ENCODE measurements around the gene RHOJ.
"Not testable (repeated sequence)": the region's sequence is repeated elsewhere in the genome, so short reads cannot be mapped to it uniquely, and the experiment has no call there.

RHOJ gene

DNA sequence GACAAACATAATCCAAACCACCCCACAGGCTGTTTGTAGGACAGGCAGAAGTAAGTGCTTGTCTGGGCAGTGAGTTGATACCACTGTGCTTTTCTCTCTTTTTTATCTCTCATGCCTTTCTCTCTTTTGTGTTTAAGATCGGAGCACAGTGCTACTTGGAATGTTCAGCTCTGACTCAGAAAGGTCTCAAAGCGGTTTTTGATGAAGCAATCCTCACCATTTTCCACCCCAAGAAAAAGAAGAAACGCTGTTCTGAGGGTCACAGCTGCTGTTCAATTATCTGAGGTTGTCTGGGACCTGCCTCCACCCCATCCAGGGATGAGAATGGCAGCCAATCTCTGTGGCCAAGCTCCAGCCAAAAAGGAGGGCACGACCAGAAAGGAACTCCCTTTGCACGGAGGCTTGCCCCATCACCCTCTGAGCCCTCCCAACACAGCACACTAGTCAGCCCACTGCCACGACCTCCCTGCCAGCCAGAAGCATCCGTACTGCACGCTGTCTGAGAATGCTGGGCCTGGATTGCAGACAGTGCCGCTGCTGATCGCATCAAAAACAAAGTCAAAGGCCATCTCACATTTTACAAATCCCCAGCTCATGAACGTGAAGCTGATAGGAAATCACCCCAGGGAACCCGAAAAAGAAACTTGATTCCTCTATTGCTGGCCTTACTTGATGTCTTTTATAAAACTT is 86.6 kb downstream of the RHOJ start:
- Histone ChIP-seq H3K4me3 (ENCODE audit: insufficient read depth, low read depth, low read length) (no peak overlapping the region), H3K36me3 (ENCODE audit: control insufficient read depth, insufficient read depth, low read length) (no peaks in the 10 kb centered on the region), H3K4me1 (ENCODE audit: control insufficient read depth, insufficient read depth, low read length) (peaks cover 3% of the 10 kb centered on the region), H3K27me3 (ENCODE audit: control insufficient read depth, insufficient read depth, low read length, poor library complexity, severe bottlenecking) (no peaks in the 10 kb centered on the region), H3K27ac (ENCODE audit: insufficient read depth, low read depth, low read length, poor library complexity, severe bottlenecking) (no peak overlapping the region), H3K9me3 (ENCODE audit: control insufficient read depth, low read length) (no peaks in the 10 kb centered on the region)
- 82 to 86% methylated on average over 12 of the region's 12 CpGs for WGBS, 2 experiments

DNA sequence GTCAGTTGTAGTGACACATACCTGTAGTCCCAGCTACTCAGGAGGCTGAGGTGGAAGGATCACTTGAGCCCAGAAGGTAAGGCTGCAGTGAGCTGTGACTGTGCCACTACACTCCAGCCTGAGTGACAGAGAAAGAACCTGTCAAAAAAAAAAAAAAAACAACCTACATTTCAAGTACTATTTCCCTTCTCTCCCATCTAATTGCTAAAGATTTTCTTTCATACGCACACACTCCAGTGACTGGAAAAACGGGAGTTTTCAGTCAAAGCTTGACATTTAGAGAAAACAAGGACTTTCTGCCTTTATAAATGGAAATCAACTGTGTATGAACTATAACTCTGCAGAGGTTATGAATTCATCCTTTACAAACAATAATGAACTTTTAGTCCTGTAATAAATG is 88.6 kb downstream of the RHOJ start:
- no peaks in the 10 kb centered on the region for H3K27me3 ChIP-seq (ENCODE audit: control insufficient read depth, insufficient read depth, low read length, poor library complexity, severe bottlenecking)
- 96 to 100% methylated on average over 2 of the region's 2 CpGs for WGBS, 2 experiments
- no peak overlapping the region for H3K27ac ChIP-seq (ENCODE audit: insufficient read depth, low read depth, low read length, poor library complexity, severe bottlenecking)
- no peaks in the 10 kb centered on the region for H3K9me3 ChIP-seq (ENCODE audit: control insufficient read depth, low read length)
- peaks cover 3% of the 10 kb centered on the region for H3K4me1 ChIP-seq (ENCODE audit: control insufficient read depth, insufficient read depth, low read length)
- no peaks in the 10 kb centered on the region for H3K36me3 ChIP-seq (ENCODE audit: control insufficient read depth, insufficient read depth, low read length)
- H3K4me3 ChIP-seq (ENCODE audit: insufficient read depth, low read depth, low read length), result no peak overlapping the region

DNA sequence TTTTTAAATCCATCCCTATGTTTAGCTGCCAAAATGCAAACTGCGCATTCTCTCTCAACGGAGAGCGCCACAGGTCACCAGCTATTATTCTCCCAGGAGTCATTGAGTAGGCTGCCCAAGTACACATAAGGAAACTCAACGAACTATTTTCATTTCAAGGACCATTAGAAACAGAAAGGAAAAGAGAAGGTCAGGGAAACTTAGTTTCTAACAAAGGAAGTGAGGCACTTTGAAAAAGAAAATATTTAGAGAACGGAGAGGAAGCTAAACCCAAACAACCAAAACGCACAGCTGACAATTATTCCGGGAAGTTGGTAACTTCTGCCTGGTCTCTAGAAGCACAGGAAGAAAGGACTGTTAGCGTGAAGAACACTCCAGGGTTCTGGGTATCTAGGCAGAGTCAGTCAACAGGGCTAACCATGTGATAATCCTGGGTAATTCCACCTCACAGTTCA is 91.0 kb downstream of the RHOJ start:
- H3K27ac ChIP-seq (ENCODE audit: insufficient read depth, low read depth, low read length, poor library complexity, severe bottlenecking), result no peak overlapping the region
- no peaks in the 10 kb centered on the region for H3K27me3 ChIP-seq (ENCODE audit: control insufficient read depth, insufficient read depth, low read length, poor library complexity, severe bottlenecking)
- WGBS, 2 experiments, result 94 to 95% methylated on average over 7 to 8 of the region's 8 CpGs

DNA sequence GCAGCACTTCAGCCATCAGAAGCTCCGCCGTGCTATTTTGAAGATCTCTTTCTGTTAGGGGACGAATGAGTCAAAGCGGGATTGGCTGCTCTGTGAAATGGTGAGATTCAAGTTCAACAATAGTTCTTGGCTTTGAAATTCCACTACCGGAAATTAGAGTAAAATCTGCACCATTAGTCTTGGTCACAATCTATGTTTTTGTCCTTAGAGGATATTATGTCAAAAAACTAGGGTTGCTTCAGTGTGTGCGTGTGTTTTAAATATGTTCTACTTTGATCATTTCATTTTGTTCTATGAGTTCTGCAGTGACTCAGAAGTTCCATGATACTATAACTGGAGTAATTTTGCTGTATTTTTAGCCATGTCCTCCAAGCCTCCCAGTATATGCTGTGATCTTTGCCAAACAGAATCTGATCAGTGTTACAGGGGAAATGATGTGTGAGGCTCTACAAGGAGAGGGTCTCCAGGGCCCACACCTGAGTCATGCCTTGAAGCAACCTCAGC is 91.9 kb downstream of the RHOJ start:
- no peaks in the 10 kb centered on the region for H3K36me3 ChIP-seq (ENCODE audit: control insufficient read depth, insufficient read depth, low read length)
- no peaks in the 10 kb centered on the region for H3K4me1 ChIP-seq (ENCODE audit: control insufficient read depth, insufficient read depth, low read length)
- WGBS, 2 experiments, result 96% methylated on average over 6 of the region's 6 CpGs
- no peaks in the 10 kb centered on the region for H3K27me3 ChIP-seq (ENCODE audit: control insufficient read depth, insufficient read depth, low read length, poor library complexity, severe bottlenecking)
- H3K4me3 ChIP-seq (ENCODE audit: insufficient read depth, low read depth, low read length), result no peak overlapping the region
- H3K9me3 ChIP-seq (ENCODE audit: control insufficient read depth, low read length), result no peaks in the 10 kb centered on the region
- H3K27ac ChIP-seq (ENCODE audit: insufficient read depth, low read depth, low read length, poor library complexity, severe bottlenecking), result no peak overlapping the region

More for the DNA sequence above, 91.0 kb downstream of the RHOJ start:
- no peak overlapping the region for H3K4me3 ChIP-seq (ENCODE audit: insufficient read depth, low read depth, low read length)
- no peaks in the 10 kb centered on the region for H3K36me3 ChIP-seq (ENCODE audit: control insufficient read depth, insufficient read depth, low read length)
- H3K4me1 ChIP-seq (ENCODE audit: control insufficient read depth, insufficient read depth, low read length), result peaks cover 3% of the 10 kb centered on the region
- no peaks in the 10 kb centered on the region for H3K9me3 ChIP-seq (ENCODE audit: control insufficient read depth, low read length)

DNA sequence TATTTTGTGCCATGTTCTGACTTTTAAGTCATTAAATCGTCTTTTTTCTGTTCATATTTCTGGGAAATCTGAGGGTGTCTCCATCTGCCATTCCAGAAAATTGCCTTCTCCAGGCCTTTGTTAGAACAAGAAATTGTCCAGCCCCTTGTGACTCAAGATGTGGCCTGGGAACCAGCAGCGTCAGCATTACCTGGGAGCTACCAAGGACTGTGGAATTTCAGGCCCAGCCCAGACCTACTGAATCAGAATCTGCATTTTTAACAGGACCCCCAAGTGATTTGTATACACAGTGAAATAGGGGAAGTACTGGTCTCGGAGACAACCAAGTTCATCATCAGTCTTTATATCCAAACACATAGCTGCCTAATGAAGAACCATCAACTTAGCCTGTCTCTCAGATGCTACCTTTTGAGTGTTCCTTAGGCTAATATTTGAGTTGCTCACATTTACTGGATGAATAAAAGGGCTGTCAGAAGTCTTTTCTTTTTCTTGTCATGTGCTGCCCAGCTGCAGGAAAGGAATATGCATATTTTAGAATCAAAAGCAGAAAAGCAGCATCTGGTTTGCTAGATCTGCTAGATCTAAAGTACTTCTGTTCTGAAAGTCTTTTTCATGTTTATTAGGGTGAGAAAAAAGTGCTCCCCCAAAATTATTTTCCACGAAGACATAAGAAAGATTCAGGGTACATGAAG is 93.3 kb downstream of the RHOJ start:
- no peaks in the 10 kb centered on the region for H3K4me1 ChIP-seq (ENCODE audit: control insufficient read depth, insufficient read depth, low read length)
- WGBS, 2 experiments, result 77 to 88% methylated on average over 3 of the region's 4 CpGs
- no peaks in the 10 kb centered on the region for H3K27me3 ChIP-seq (ENCODE audit: control insufficient read depth, insufficient read depth, low read length, poor library complexity, severe bottlenecking)
- no peaks in the 10 kb centered on the region for H3K9me3 ChIP-seq (ENCODE audit: control insufficient read depth, low read length)
- no peak overlapping the region for H3K27ac ChIP-seq (ENCODE audit: insufficient read depth, low read depth, low read length, poor library complexity, severe bottlenecking)
- no peak overlapping the region for H3K4me3 ChIP-seq (ENCODE audit: insufficient read depth, low read depth, low read length)
- H3K36me3 ChIP-seq (ENCODE audit: control insufficient read depth, insufficient read depth, low read length), result no peaks in the 10 kb centered on the region

DNA sequence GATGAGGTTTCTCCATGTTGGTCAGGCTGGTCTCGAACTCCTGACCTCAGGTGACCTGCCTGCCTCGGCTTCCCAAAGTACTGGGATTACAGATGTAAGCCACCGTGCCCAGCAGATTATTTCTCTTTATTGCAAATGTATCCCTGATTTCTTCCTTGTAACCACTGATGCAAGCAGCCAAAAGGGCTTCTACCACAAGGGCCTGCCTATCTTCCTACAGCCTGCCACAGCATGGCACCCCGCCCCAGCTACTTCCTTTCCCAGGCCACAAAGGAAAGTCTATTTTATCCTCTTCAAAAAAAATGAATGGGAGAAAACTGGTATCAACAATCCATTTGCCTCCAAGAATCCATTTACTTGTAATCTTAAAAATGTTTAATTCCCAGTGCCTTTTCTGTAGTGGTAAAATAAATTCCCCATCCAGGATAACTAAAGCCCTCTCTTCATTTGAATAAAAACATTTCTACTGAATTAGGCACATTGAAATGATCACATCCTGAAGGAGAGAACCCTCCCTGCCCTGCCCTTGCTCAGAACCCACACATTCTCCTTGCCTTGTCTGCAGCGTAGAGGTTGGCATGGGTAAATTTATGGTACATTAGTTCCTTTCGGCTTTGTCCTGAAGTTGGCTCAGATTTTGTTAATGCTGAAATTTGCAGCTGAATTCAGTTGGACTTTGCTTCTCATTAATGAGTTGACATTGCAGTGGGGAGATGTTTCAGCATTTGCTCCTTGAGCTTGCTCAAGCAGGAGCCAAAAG is 95.3 kb downstream of the RHOJ start:
- H3K4me1 ChIP-seq (ENCODE audit: control insufficient read depth, insufficient read depth, low read length), result no peaks in the 10 kb centered on the region
- H3K4me3 ChIP-seq (ENCODE audit: insufficient read depth, low read depth, low read length), result no peak overlapping the region
- 78 to 79% methylated on average over 6 of the region's 6 CpGs for WGBS, 2 experiments
- H3K9me3 ChIP-seq (ENCODE audit: control insufficient read depth, low read length), result no peaks in the 10 kb centered on the region
- no peak overlapping the region for H3K27ac ChIP-seq (ENCODE audit: insufficient read depth, low read depth, low read length, poor library complexity, severe bottlenecking)
- no peaks in the 10 kb centered on the region for H3K27me3 ChIP-seq (ENCODE audit: control insufficient read depth, insufficient read depth, low read length, poor library complexity, severe bottlenecking)
- H3K36me3 ChIP-seq (ENCODE audit: control insufficient read depth, insufficient read depth, low read length), result no peaks in the 10 kb centered on the region

DNA sequence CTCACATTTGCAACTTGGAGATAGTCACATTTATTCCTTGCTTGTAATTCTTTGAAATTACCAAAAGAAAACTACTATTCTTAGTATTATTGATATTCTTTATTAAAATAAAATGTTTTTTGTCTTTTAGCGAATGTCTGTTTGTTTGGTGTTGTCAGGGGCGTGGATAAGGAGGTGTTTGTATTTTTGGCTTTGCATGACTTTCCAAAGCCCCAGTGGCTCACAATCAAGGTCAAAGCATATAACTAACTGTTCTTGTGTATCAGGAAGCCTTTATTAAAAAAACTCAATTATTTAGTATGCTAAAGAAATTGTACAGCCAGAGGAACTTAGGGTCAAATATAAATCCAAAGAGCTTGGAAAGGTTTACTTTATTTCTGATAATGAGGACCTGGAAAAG is 96.6 kb downstream of the RHOJ start:
- Histone ChIP-seq H3K9me3 (ENCODE audit: control insufficient read depth, low read length) (no peaks in the 10 kb centered on the region), H3K4me3 (ENCODE audit: insufficient read depth, low read depth, low read length) (no peak overlapping the region), H3K36me3 (ENCODE audit: control insufficient read depth, insufficient read depth, low read length) (no peaks in the 10 kb centered on the region), H3K27me3 (ENCODE audit: control insufficient read depth, insufficient read depth, low read length, poor library complexity, severe bottlenecking) (no peaks in the 10 kb centered on the region), H3K4me1 (ENCODE audit: control insufficient read depth, insufficient read depth, low read length) (no peaks in the 10 kb centered on the region), H3K27ac (ENCODE audit: insufficient read depth, low read depth, low read length, poor library complexity, severe bottlenecking) (no peak overlapping the region)
- WGBS, 2 experiments, result 100% methylated on average over 2 of the region's 2 CpGs; no CpG with 5 or more reads in 1 of the 2 experiments

DNA sequence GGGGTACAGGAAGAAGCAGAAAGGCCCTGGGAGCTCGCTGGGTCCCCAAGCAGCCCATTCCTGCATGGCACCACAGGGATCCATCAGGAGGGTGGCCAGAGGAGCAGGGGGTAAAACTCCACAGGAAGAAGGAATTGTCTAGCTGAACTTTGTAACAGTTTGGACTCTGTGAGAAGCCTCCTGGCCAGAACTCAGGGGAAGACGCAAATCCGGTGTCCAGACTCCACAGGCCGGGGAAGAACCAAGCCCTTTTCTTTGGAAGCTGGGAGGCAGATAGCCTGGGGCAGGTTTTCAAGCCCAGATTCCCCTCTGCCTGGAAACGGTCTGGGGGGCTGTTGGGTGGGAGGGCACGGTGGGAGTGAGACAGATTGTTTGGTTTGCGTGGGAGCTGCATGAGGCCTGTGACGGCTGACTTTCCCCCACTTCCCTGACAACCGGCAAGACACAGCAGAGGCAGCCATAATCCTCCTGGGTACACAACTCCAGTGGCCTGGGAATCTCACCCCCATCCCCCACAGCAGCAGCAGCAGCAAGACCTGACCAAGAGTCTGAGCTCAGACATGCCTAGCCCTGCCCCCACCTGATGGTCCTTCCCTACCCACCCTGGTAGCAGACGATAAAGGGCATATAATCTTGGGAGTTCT is 97.8 kb downstream of the RHOJ start:
- Histone ChIP-seq H3K36me3 (ENCODE audit: control insufficient read depth, insufficient read depth, low read length) (no peaks in the 10 kb centered on the region), H3K4me3 (ENCODE audit: insufficient read depth, low read depth, low read length) (no peak overlapping the region), H3K4me1 (ENCODE audit: control insufficient read depth, insufficient read depth, low read length) (no peaks in the 10 kb centered on the region), H3K27me3 (ENCODE audit: control insufficient read depth, insufficient read depth, low read length, poor library complexity, severe bottlenecking) (no peaks in the 10 kb centered on the region), H3K27ac (ENCODE audit: insufficient read depth, low read depth, low read length, poor library complexity, severe bottlenecking) (no peak overlapping the region), H3K9me3 (ENCODE audit: control insufficient read depth, low read length) (no peaks in the 10 kb centered on the region)
- WGBS, 2 experiments, result 83 to 89% methylated on average over 9 to 10 of the region's 10 CpGs

DNA sequence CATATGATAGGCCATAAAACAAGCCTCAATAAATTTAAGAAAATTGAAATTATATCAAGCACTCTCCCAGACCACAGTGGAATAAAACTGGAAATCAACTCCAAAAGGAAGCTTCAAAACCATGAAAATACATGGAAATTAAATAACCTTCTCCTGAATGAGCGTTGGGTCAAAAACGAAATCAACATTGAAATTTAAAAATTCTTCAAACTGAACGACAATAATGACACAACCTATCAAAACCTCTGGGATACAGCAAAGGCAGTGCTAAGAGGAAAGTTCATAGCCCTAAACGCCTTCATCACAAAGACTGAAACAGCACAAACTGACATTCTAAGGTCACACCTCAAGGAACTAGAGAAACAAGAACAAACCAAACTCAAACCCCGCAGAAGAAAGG is 100.2 kb downstream of the RHOJ start:
- H3K27me3 ChIP-seq (ENCODE audit: control insufficient read depth, insufficient read depth, low read length, poor library complexity, severe bottlenecking); H3K4me3 ChIP-seq (ENCODE audit: insufficient read depth, low read depth, low read length); H3K4me1 ChIP-seq (ENCODE audit: control insufficient read depth, insufficient read depth, low read length); H3K9me3 ChIP-seq (ENCODE audit: control insufficient read depth, low read length); H3K36me3 ChIP-seq (ENCODE audit: control insufficient read depth, insufficient read depth, low read length); H3K27ac ChIP-seq (ENCODE audit: insufficient read depth, low read depth, low read length, poor library complexity, severe bottlenecking): not testable (repeated sequence)
- WGBS, 2 experiments, result 90 to 94% methylated on average over 4 of the region's 5 CpGs
